K562 (cell line): ENCODE data around the gene BCAN. TPM values are rescaled to one million over a fixed set of nuclear protein-coding genes. Genes with fewer than 3 reads are reported as not detected.
A peak's percentile ranks its signal among the peaks of the same experiment; 100 is the strongest.

ENCODE experiments used
- ATAC-seq: fragments of 200-7000 bp; cut with Tn5 transposase; 3 replicates; pipeline ENCODE4 v1.9.1; 2020; ENCODE audit warnings: moderate library complexity
- BruUV-seq: library from RNA; stranded (reverse); fragments of 400-500 nt; replicated peaks from 2 replicates; lab custom pipeline; 2021; lab: Mats Ljungman, UMichigan
- CTCF ChIA-PET: fragments of 300-600 bp; formaldehyde crosslinking; extraction: SDS; loops from one replicate; lab custom pipeline; 2021; ENCODE audit warnings: low intra/inter-chr PET ratio; lab: Yijun Ruan, JAX
- POLR2A ChIA-PET: fragments of 300-600, 350-650 bp; sonication (Branson Sonifier 250); formaldehyde crosslinking; extraction: SDS; loops from one replicate; lab custom pipeline; 2021; ENCODE audit warnings: antibody characterized with exemption, inconsistent platforms; lab: Yijun Ruan, JAX
- DNase-seq, 4 experiments: peaks; one replicate each; pipeline versions ENCODE4 v3.0.0 to v3.0.0-alpha.2; 2011 to 2018; ENCODE audit warnings: low spot score in 3 of 4, mixed read lengths in 3 of 4; ENCODE audit errors: extremely low read depth in 1 of 4
- FAIRE-seq: peaks from 2 replicates; lab custom pipeline; 2011; peaks lifted over from hg19 to GRCh38; lab: Jason Lieb, UNC
- H2AFZ ChIP-seq: 2 replicates; pipeline ENCODE4 v1.6.0; 2011; ENCODE audit warnings: low read depth, low read length, control low read depth, inconsistent platforms
- H3K27ac ChIP-seq: fragments of 200-600 bp; 3 replicates; pipeline ENCODE4 v1.8.0; 2011; ENCODE audit warnings: low read depth, mild to moderate bottlenecking, control low read depth, inconsistent platforms, low read length, moderate library complexity, mixed read lengths; ENCODE audit errors: extremely low read depth
- H3K27me3 ChIP-seq, 2 experiments: fragments of 300-600 bp in 1 of 2; 2 replicates in 1 of 2; 3 replicates in 1 of 2; pipeline versions ENCODE4 v1.6.0 to v1.8.0; 2011; ENCODE audit warnings: inconsistent platforms in 2 of 2, low read length in 2 of 2, mild to moderate bottlenecking in 1 of 2, mixed read lengths in 1 of 2, moderate library complexity in 1 of 2; ENCODE audit not compliant: control insufficient read depth in 2 of 2, insufficient read depth in 2 of 2
- H3K36me3 ChIP-seq: fragments of 300-600 bp; 3 replicates; pipeline ENCODE4 v1.8.0; 2011; ENCODE audit warnings: mild to moderate bottlenecking, low read length, inconsistent platforms; ENCODE audit not compliant: control insufficient read depth, insufficient read depth
- H3K4me1 ChIP-seq, 2 experiments: fragments of 200-600 bp in 1 of 2; replicated peaks in 1 of 2; 2 replicates in 1 of 2; 3 replicates in 1 of 2; pipeline versions ENCODE4 v1.5.1 to v1.8.0; 2011; ENCODE audit warnings: inconsistent platforms in 2 of 2, low read length in 2 of 2, mild to moderate bottlenecking in 1 of 2, mixed read lengths in 1 of 2, moderate library complexity in 1 of 2; ENCODE audit not compliant: control insufficient read depth in 2 of 2, insufficient read depth in 2 of 2
- H3K4me2 ChIP-seq: 2 replicates; pipeline ENCODE4 v1.6.1; 2011; ENCODE audit warnings: low read length, control low read depth, inconsistent platforms, mixed read lengths; ENCODE audit not compliant: insufficient read depth
- H3K4me3 ChIP-seq: fragments of 200-600 bp; sonication (generic), shearing (Covaris generic); 2 replicates; pipeline ENCODE4 v1.5.1; 2016; ENCODE audit warnings: control low read depth, inconsistent platforms
- H3K79me2 ChIP-seq: fragments of 200-600 bp; 3 replicates; pipeline ENCODE4 v1.8.0; 2011; ENCODE audit warnings: low read length, inconsistent platforms; ENCODE audit not compliant: control insufficient read depth, insufficient read depth
- H3K9ac ChIP-seq, 2 experiments: 2 replicates each; pipeline versions ENCODE4 v1.6.0 to v1.6.1; 2011; ENCODE audit warnings: low read depth in 2 of 2, low read length in 2 of 2, control low read depth in 1 of 2, inconsistent platforms in 1 of 2, mild to moderate bottlenecking in 1 of 2, mixed read lengths in 1 of 2; ENCODE audit not compliant: insufficient read depth in 1 of 2
- H3K9me1 ChIP-seq: one replicate; pipeline ENCODE4 v1.6.0; 2011; ENCODE audit warnings: inconsistent platforms, mild to moderate bottlenecking, low read length, moderate library complexity; ENCODE audit not compliant: control insufficient read depth, insufficient read depth
- H3K9me3 ChIP-seq: replicated peaks from 2 replicates; pipeline ENCODE4 v1.5.1; 2011; ENCODE audit warnings: low read depth, low read length, inconsistent platforms; ENCODE audit not compliant: control insufficient read depth, insufficient read depth
- H4K20me1 ChIP-seq: replicated peaks from 2 replicates; pipeline ENCODE4 v1.6.1; 2011; ENCODE audit warnings: low read length, inconsistent platforms, mixed read lengths; ENCODE audit not compliant: control insufficient read depth, insufficient read depth
- ATF3 ChIP-seq, 2 experiments: fragments of 450-650 bp in 1 of 2; sonication (generic) in 1 of 2; formaldehyde crosslinking in 1 of 2; IDR thresholded peaks in 1 of 2; conservative IDR thresholded peaks in 1 of 2; 2 replicates each; pipeline versions ENCODE4 v1.6.1 to v1.8.1; 2016 to 2023; ENCODE audit warnings: mild to moderate bottlenecking in 2 of 2, moderate library complexity in 2 of 2, inconsistent platforms in 1 of 2, missing genetic modification reagents in 1 of 2
- CREB1 ChIP-seq, 2 experiments: sonication (generic) in 1 of 2; formaldehyde crosslinking in 1 of 2; IDR thresholded peaks; 2 replicates each; pipeline versions ENCODE4 v1.6.1 to v1.8.0; 2012 to 2022; ENCODE audit warnings: inconsistent platforms in 1 of 2, mild to moderate bottlenecking in 1 of 2, missing genetic modification reagents in 1 of 2, moderate library complexity in 1 of 2
- LEF1 ChIP-seq: fragments of 450-650 bp; IDR thresholded peaks from 2 replicates; pipeline ENCODE4 v1.6.1; 2016; ENCODE audit warnings: mild to moderate bottlenecking
- PKNOX1 ChIP-seq: fragments of 450-650 bp; IDR thresholded peaks from 2 replicates; pipeline ENCODE4 v1.6.1; 2016
- SIN3B ChIP-seq: fragments of 450-650 bp; IDR thresholded peaks from 2 replicates; pipeline ENCODE4 v1.6.1; 2017; ENCODE audit warnings: low read depth, mild to moderate bottlenecking, moderate library complexity
- WGBS: fragments of 100-300 bp; shearing (Covaris generic); methylation state at CpG from one replicate; pipeline ENCODE4 v1.1.6; 2016; ENCODE audit warnings: low coverage, mixed read lengths; ENCODE audit not compliant: insufficient coverage; ENCODE audit errors: missing lambda C conversion rate; 5-methylcytosine and 5-hydroxymethylcytosine counted together
- in situ Hi-C: fragments of 300-500 bp; cut with MboI; formaldehyde crosslinking; loops from 4 replicates; pipeline ENCODE4 v1.15.0; 2018; ENCODE audit warnings: inconsistent platforms, mixed read lengths
- intact Hi-C: fragments of 100-400 bp; cut with micrococcal nuclease; formaldehyde crosslinking; loops from 2 replicates; pipeline ENCODE4 v1.14.2; 2022
- polyA plus RNA-seq, 8 experiments: library from polyadenylated mRNA; depleted of rRNA in 4 of 8; stranded (reverse) in 5 of 8; unstranded in 3 of 8; fragments of >200 nt; fragmentation: Nextera tagmentation in 2 of 8; fragmentation: Illumina TruSeq in 1 of 8; extraction: Ambion mirVana in 2 of 8; extraction: Trizol in 1 of 8; gene quantifications; 2 replicates each; pipeline versions ENCODE4 v1.2.1 to v1.2.3, GENCODE V29; 2011 to 2014; ENCODE audit warnings: inconsistent platforms in 1 of 8, missing spikeins in 1 of 8
- total RNA-seq, 7 experiments: library from RNA; depleted of rRNA in 6 of 7; stranded (reverse); fragments of >200 nt in 6 of 7; fragmentation: Illumina TruSeq in 2 of 7; extraction: Trizol in 2 of 7; gene quantifications; 2 replicates each; pipeline versions ENCODE4 v1.2.1 to v1.2.3, GENCODE V29; 2011 to 2021; ENCODE audit warnings: low replicate concordance in 1 of 7

Gene BCAN
- total and polyA plus RNA-seq, 9 of the 15 experiments (the other 6 are each of a cell fraction or from before 2014, with no cell fraction given) = 0.04 to 0.33 (median 0.14) TPM; not detected in 5

- in situ Hi-C loops = no loop called here
- Histone ChIP-seq H3K79me2 (no peaks in the 10 kb centered on the region), H3K27ac (no peak overlapping the region), H3K4me3 (no peak overlapping the region), H3K4me1 (peaks cover 3 to 25% of the 10 kb centered on the region in 2 experiments; a peak in 4 of 5 replicates), H3K9me1 (no peaks in the 10 kb centered on the region), H3K27me3 (peaks cover 3 to 4% of the 10 kb centered on the region in 2 experiments; a peak in 3 of 5 replicates), H3K4me2 (peak overlapping the region; percentile 85; the same call in 1 of the 2 replicates), H4K20me1 (peaks cover 4% of the 10 kb centered on the region; the same call in 1 of the 2 replicates), H3K36me3 (no peaks in the 10 kb centered on the region), H2AFZ (no peak overlapping the region), H3K9ac (no peak overlapping the region; a peak in 1 of 4 replicates), H3K9me3 (no peaks in the 10 kb centered on the region)
- no peak for TF ChIP-seq ATF3 (IDR thresholded peaks at IDR 0.05)
- peak; percentile 52; the same call in 1 of the 2 replicates for TF ChIP-seq ATF3 (CRISPR knock-in tag; conservative IDR thresholded peaks at IDR 0.05)
- no peak for TF ChIP-seq CREB1 (IDR thresholded peaks at IDR 0.05)
- no peak for TF ChIP-seq CREB1 (CRISPR knock-in tag; IDR thresholded peaks at IDR 0.05)
- TF ChIP-seq SIN3B = 0 out of 2 replicates have a peak, but pooled peaks have one; percentile 14
- TF ChIP-seq PKNOX1 = no peak
- TF ChIP-seq LEF1 = no peak
- ChIA-PET POLR2A (no interaction called here), CTCF (interaction anchor here (0.6 to 4.0 kb wide), 9 partner anchors 26 to 293 kb away, joined by 3 to 58 read pairs (median 4); partner anchors contain the start of genes CRABP2 and NES)
- intact Hi-C loops = loop anchor here (5.0 kb wide), 1 partner anchor 101 kb away; the partner anchor contains the start of genes ISG20L2 and METTL25B
- no TSS peak for BruUV-seq
- no peak for FAIRE-seq
- WGBS = 49% methylated on average over 4 of the region's 4 CpGs
- ATAC-seq = no peak
- DNase-seq = no peak
These were observed 15.9 kb upstream of the BCAN start for GRCh38 chr1:156626079-156626438.
